ENCODE results near the gene ZNF736.

GRCh38 chr7:64371116-64371515 is 57.4 kb downstream of the ZNF736 start:
- TF ChIP-seq POLR2A (IDR thresholded peaks at IDR 0.05; ENCODE audit: control extremely low read depth in 1 of 2, low read depth in 2 of 2, low read length in 2 of 2), result no peak
- no peak for TF ChIP-seq EZH2 (IDR thresholded peaks at IDR 0.05; ENCODE audit: low read depth, low read length, severe bottlenecking)
- TF ChIP-seq POU5F1 (IDR thresholded peaks at IDR 0.05; ENCODE audit: low read depth, low read length), result no peak
- no peak for TF ChIP-seq RBBP5 (IDR thresholded peaks at IDR 0.05; ENCODE audit: borderline replicate concordance, low read depth, low read length)
- no peak for TF ChIP-seq GTF2F1 (IDR thresholded peaks at IDR 0.05; ENCODE audit: borderline replicate concordance, low read depth, low read length)
- TF ChIP-seq BACH1 (IDR thresholded peaks at IDR 0.05; ENCODE audit: low read length), result no peak

Data from H1 (cell line).